Left cardiac atrium (tissue), 4 donors: ENCODE data around the gene SORCS2. TPM values are rescaled to one million over a fixed set of nuclear protein-coding genes. Genes with fewer than 3 reads are reported as not detected.

Source experiments
- ATAC-seq, 2 donors: fragments of 200-7000 bp; cut with Tn5 transposase; one replicate each; pipeline ENCODE4 v1.9.1; 2020; ENCODE audit warnings: mild to moderate bottlenecking in 2 of 2, moderate library complexity in 2 of 2
- DNase-seq: peaks from one replicate; pipeline ENCODE4 v3.0.0-alpha.2; 2020
- intact Hi-C, 2 donors: fragments of 100-400 bp; cut with DNase I; formaldehyde crosslinking; loops; one replicate each; pipeline versions ENCODE4 v1.14.1 to v1.15.1; 2022 to 2023
- total RNA-seq, 2 donors: library from RNA; stranded (reverse); fragmentation: NEBNext Ultra II Directional; extraction: Animal tissue kit (Norgen Biotek cat#: 25700); gene quantifications; one replicate each; pipeline ENCODE4 v1.2.1, GENCODE V29; 2021
- donor health status: DM: no; HTN: yes; CAD: no.
- donor health status: DM: no; HTN: yes; CAD: no; lungs with severe emphysema.
- donor health status: DM: yes; HTN: yes; CAD: no.
- donor health status: Dilated cardiomyopathy.

The SORCS2 gene
- total RNA-seq, 2 donors from 2014 or later, result 2.4 to 2.6 TPM

GRCh38 chr4:7414736-7415510, 222.6 kb downstream of the SORCS2 start:
- intact Hi-C loops, result no loop called here
- ATAC-seq (no peak), DNase-seq (no peak)

DNA sequence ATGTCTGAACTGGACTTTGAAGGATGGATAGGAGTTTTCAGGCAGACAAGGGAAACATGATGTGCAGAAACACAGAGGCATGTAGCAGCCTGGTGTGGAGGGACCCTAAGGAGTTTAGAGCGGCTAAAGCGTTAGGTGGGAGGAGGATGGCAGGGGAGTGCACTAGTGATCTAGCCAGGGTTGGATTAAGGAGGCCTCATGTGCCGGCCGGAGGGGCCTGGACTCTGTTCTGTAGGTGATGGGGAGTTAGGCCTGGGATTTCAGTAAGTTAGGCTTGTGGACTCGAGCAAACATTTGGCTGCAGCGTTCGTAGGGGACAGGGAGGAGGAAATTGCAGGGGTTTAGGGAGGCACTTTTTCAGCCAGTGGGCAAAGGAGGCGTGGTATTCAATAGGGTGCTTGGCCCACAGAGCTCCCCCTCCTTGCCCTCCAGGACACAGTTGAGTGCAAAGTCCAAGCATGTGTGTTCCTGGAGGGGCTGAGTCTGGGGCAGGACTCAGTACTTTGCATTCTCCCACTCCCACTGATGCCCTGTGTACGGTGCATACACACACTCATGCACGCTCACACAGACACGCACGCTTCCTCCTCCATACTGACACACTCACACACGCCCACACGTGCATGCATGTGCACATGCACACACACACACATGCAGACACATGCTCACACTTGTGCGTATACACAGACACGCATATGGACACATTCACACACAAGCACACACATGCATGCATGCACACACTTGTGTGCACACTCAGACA, 223.8 kb downstream of the SORCS2 start:
- no peak for DNase-seq
- intact Hi-C loops, result no loop called here
- ATAC-seq, result no peak

- ATAC-seq, result no peak
These were observed 224.6 kb downstream of the SORCS2 start for GRCh38 chr4:7416745-7417432.

GRCh38 chr4:7417639-7418038, 225.3 kb downstream of the SORCS2 start:
- no peak for ATAC-seq
- DNase-seq, result no peak
- intact Hi-C loops, result no loop called here

More at GRCh38 chr4:7416745-7417432, 224.6 kb downstream of the SORCS2 start:
- intact Hi-C loops, result no loop called here
- DNase-seq, result no peak

- DNase-seq (no peak), ATAC-seq (no peak)
- intact Hi-C loops, result no loop called here
These were observed 226.0 kb downstream of the SORCS2 start for GRCh38 chr4:7418131-7418943.

- peak; percentile 19 to 38 for ATAC-seq
These were observed 227.8 kb downstream of the SORCS2 start for GRCh38 chr4:7419961-7420660.

GRCh38 chr4:7420661-7421040, 228.3 kb downstream of the SORCS2 start:
- intact Hi-C loops, result no loop called here
- DNase-seq, result no peak
- no peak for ATAC-seq

More at GRCh38 chr4:7419961-7420660, 227.8 kb downstream of the SORCS2 start:
- intact Hi-C loops, result no loop called here
- no peak for DNase-seq

- ATAC-seq (no peak), DNase-seq (no peak)
- intact Hi-C loops, result no loop called here
These were observed 229.2 kb downstream of the SORCS2 start for GRCh38 chr4:7421356-7422150.

- DNase-seq (no peak), ATAC-seq (no peak)
- intact Hi-C loops, result no loop called here
These were observed 230.0 kb downstream of the SORCS2 start for GRCh38 chr4:7422151-7422897.

DNA sequence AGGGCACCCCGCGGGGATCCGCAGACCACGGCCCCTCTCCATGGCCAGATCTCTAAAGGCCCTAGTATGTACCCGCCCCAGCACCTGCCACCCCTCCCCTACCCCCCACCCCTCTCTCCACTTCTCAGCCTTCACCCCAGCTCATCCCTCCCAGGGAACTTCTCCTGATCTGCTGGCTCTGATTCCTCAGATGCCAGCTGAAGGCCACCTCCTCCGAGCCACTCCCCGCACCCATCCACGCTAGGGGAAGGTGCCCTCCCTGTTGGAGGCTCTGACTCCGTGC, 230.5 kb downstream of the SORCS2 start:
- intact Hi-C loops, result no loop called here
- no peak for ATAC-seq
- DNase-seq, result no peak

DNA sequence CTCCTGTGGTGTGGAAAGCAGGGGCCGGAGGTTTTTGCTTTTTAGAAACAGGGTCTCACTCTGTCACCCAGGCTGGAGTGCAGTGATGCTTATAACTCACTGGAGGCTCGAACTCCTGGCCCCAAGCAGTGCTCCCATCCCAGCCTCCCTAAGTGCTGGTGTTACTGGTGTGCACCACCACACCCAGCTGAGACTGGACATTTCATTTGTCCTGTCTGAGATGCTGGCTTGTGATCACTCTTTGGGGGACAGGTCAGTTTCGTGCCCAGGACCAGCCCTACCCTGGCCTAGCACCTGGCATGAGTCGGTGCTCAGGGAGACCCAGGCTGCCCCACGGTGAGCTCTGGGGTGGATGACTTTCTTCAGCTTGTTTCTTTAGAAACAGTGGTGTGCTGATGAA, 231.1 kb downstream of the SORCS2 start:
- DNase-seq (no peak), ATAC-seq (no peak)
- intact Hi-C loops, result no loop called here

GRCh38 chr4:7423801-7424552, 231.6 kb downstream of the SORCS2 start:
- intact Hi-C loops, result no loop called here
- DNase-seq (no peak), ATAC-seq (no peak)

GRCh38 chr4:7424553-7425111, 232.3 kb downstream of the SORCS2 start:
- intact Hi-C loops, result no loop called here
- DNase-seq (no peak), ATAC-seq (no peak)

DNA sequence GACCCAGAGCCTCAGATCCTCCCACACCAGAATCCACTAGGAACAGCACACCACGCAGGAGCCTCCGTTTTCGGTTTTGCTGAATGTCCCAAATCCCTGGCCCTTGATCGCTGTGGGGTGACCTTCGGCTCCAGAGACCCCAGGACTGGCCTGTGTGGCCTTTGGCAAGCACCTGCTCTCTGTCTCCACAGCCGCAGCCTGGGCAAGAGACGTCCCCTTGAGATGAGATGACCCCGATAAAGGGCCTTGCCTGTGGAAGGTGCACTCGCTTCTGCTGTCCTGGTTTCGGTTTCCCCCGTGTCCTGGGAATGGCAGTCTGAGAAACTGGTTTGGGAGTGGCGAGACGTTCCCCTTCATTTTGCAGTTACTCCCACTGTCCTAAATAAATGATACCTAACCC, 232.8 kb downstream of the SORCS2 start:
- DNase-seq (no peak), ATAC-seq (no peak)
- intact Hi-C loops, result no loop called here

GRCh38 chr4:7425591-7426468, 233.5 kb downstream of the SORCS2 start:
- no peak for DNase-seq

More at GRCh38 chr4:7425591-7426468, 233.5 kb downstream of the SORCS2 start:
- intact Hi-C loops, result no loop called here
- ATAC-seq, result no peak
